ENCODE measurements around the gene PDE10A.

PDE10A gene

GRCh38 chr6:165662749-165663376 is at the start of gene PDE10A:
Gene PDE10A (minus strand): TSS chr6:165663241. CDS start chr6:165662811, 430 bp downstream.
- no peak for DNase-seq

- no peak for DNase-seq
These were observed 46.0 kb upstream of the PDE10A start for GRCh38 chr6:165708985-165709576.

- DNase-seq = no peak
These were observed 44.2 kb upstream of the PDE10A start for GRCh38 chr6:165707067-165707853.

- no peak for DNase-seq
These were observed 42.9 kb upstream of the PDE10A start for GRCh38 chr6:165705941-165706340.

- DNase-seq = no peak
These were observed 41.2 kb upstream of the PDE10A start for GRCh38 chr6:165704045-165704748.

- no peak for DNase-seq
These were observed 39.6 kb upstream of the PDE10A start for GRCh38 chr6:165702669-165703068.

GRCh38 chr6:165701564-165702354 is 38.7 kb upstream of the PDE10A start:
- no peak for DNase-seq

- no peak for DNase-seq
These were observed 38.0 kb upstream of the PDE10A start for GRCh38 chr6:165701005-165701404.

- no peak for DNase-seq
These were observed 35.8 kb upstream of the PDE10A start for GRCh38 chr6:165698868-165699267.

GRCh38 chr6:165697171-165697570 is 34.1 kb upstream of the PDE10A start:
- no peak for DNase-seq

- no peak for DNase-seq
These were observed 32.9 kb upstream of the PDE10A start for GRCh38 chr6:165695722-165696515.

- DNase-seq = no peak
These were observed 31.3 kb upstream of the PDE10A start for GRCh38 chr6:165694296-165694695.

- no peak for DNase-seq
These were observed 29.1 kb upstream of the PDE10A start for GRCh38 chr6:165692106-165692653.

GRCh38 chr6:165689699-165690098 is 26.7 kb upstream of the PDE10A start:
- DNase-seq = no peak

- no peak for DNase-seq
These were observed 23.7 kb upstream of the PDE10A start for GRCh38 chr6:165686596-165687365.

- DNase-seq = no peak
These were observed 22.3 kb upstream of the PDE10A start for GRCh38 chr6:165685302-165685701.

- no peak for DNase-seq
These were observed 21.3 kb upstream of the PDE10A start for GRCh38 chr6:165684333-165684732.

GRCh38 chr6:165680975-165681374 is 17.9 kb upstream of the PDE10A start:
- DNase-seq = no peak

GRCh38 chr6:165679326-165679725 is 16.3 kb upstream of the PDE10A start:
- DNase-seq = no peak

- DNase-seq = no peak
These were observed 15.9 kb upstream of the PDE10A start for GRCh38 chr6:165678904-165679303.

GRCh38 chr6:165678429-165678828 is 15.4 kb upstream of the PDE10A start:
- DNase-seq = no peak

Data from stimulated activated CD4-positive, alpha-beta T cell treated with anti-CD3 and anti-CD28 coated beads, Interleukin-2, amount 100 ng/mL, for 48 hours (primary cell).